ENCODE measurements around the gene ANO8.
"Not testable (repeated sequence)": the region's sequence is repeated elsewhere in the genome, so short reads cannot be mapped to it uniquely, and the experiment has no call there.

The ANO8 gene

GRCh38 chr19:17309965-17310461, 24.6 kb downstream of the ANO8 start:
- DNase-seq (ENCODE audit: low read depth) = no peak

GRCh38 chr19:17309198-17309964, 25.3 kb downstream of the ANO8 start, which contains the start of gene DDA1:
Gene DDA1, plus strand, starts transcription at chr19:17309563. Its CDS starts 92 bp downstream, at chr19:17309655.
- peak; percentile 99 for DNase-seq (ENCODE audit: low read depth)

GRCh38 chr19:17307876-17308377, 26.7 kb downstream of the ANO8 start:
- DNase-seq (ENCODE audit: low read depth) = no peak

DNA sequence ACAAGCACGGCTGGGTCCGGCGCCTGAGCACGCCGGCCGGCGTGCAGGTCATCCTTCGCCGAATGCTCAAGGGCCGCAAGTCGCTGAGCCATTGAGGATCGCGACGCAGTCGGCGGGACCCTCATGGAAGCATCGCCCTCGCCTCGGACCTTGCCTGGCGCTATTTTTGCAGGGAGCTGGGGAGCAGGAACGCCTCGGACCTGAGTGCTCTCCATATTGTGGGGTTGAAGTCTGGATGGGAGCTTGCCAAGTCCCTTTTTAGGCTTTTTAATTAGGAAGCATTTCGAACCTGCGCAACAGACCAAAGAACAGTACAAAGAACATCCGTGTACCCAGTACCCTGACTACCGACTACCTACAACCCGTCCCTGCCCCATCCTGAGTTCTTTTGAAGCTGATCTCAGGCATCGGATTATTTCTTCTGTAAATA, 28.4 kb downstream of the ANO8 start:
- no peak for DNase-seq (ENCODE audit: low read depth)

GRCh38 chr19:17305517-17306284, 29.0 kb downstream of the ANO8 start, which contains the start of gene MRPL34:
Gene MRPL34, plus strand, starts transcription at chr19:17305872. Its CDS starts 21 bp downstream, at chr19:17305893.
- peak; percentile 90 for DNase-seq (ENCODE audit: low read depth)

DNA sequence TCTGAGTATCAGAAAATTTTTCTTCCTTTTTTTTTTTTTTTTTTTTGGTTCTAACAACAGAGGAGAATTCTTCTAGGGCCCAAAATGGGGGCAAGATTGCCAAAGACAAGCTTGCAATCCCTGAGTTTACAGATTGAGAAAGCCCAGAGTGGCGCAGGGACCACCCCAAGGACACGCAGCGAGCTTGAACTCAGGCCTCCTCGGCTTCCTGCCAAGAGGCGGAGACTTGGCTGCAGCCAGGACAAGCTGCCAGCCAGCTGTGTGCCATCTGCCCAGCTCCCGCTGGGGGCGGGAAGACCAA, 29.5 kb downstream of the ANO8 start:
- no peak for DNase-seq (ENCODE audit: low read depth)

- DNase-seq (ENCODE audit: low read depth) = no peak
Measured at GRCh38 chr19:17304386-17305215, 30.1 kb downstream of the ANO8 start.

GRCh38 chr19:17303940-17304267, 30.8 kb downstream of the ANO8 start:
- no peak for DNase-seq (ENCODE audit: low read depth)

GRCh38 chr19:17303167-17303939, 31.3 kb downstream of the ANO8 start, which contains the start of gene ABHD8:
Gene ABHD8, minus strand, starts transcription at chr19:17303425. Its CDS starts 1,809 bp downstream, at chr19:17301616.
- DNase-seq (ENCODE audit: low read depth) = peak; percentile 46

GRCh38 chr19:17302391-17303166, 32.1 kb downstream of the ANO8 start:
- no peak for DNase-seq (ENCODE audit: low read depth)

DNA sequence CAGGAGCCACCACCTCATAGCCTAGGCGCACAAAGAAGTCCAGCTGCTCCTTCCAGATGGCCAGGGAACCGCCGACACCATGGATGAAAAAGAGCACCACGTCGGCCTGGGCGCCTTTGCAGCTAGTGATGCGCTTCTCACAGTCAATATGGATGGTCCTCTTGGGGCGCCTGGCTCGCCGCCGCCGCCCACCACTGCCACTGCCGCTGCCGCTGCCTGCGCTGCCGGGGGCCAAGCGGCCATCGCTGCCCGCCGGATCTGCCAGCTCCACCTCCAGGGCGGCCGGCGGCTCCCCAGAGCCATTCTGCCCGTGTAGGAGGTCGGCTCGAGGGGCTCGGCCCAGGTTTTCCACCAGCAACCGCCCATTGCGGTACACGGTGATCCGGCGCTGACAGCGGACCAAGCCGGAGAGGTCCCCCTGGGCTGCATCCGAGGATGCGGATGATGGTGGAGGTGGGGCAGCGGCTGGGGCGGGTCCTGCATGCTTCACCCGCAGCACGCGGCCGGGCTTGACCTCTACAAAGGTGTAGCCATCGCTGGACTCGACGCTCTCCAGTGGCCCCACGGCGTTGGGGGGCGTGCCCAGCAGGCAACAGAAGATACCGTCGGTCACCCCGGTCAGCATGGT, 33.5 kb downstream of the ANO8 start:
- DNase-seq (ENCODE audit: low read depth) = no peak

- no peak for DNase-seq (ENCODE audit: low read depth)
Measured at GRCh38 chr19:17296976-17297375, 37.7 kb downstream of the ANO8 start.

- no peak for DNase-seq (ENCODE audit: low read depth)
Measured at GRCh38 chr19:17296273-17296672, 38.4 kb downstream of the ANO8 start.

- not testable (repeated sequence) for DNase-seq (ENCODE audit: low read depth)
Measured at GRCh38 chr19:17295551-17295950, 39.1 kb downstream of the ANO8 start.

GRCh38 chr19:17294051-17294891, 40.4 kb downstream of the ANO8 start:
- no peak for DNase-seq (ENCODE audit: low read depth)

GRCh38 chr19:17293605-17294004, 41.0 kb downstream of the ANO8 start:
- DNase-seq (ENCODE audit: low read depth) = no peak

- DNase-seq (ENCODE audit: low read depth) = peak; percentile 71
Measured at GRCh38 chr19:17292301-17293074, 42.2 kb downstream of the ANO8 start.

DNA sequence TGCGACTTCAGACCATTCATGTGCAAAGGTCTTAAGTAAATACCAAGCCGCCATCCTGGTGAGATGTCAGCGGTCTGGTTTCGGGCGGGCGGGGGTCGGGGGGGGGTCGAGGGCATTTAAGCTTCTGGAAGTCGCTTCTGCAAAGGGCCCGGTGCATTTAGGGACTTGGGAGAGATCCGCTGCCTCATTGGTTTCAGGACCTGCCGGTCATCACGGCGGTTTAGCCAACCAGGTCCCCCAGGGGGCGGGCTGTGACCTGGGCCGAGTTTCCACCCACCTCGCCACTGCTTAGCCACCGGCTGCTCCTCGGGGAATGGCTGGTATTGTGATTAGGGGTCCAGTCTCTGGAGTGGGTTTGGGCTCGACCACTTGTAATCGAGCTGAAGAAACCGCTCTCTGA, 45.2 kb downstream of the ANO8 start:
- DNase-seq (ENCODE audit: low read depth) = no peak
